ENCODE data around the gene TSNAXIP1.
"Not testable (repeated sequence)": the region's sequence is repeated elsewhere in the genome, so short reads cannot be mapped to it uniquely, and the experiment has no call there.

DNA sequence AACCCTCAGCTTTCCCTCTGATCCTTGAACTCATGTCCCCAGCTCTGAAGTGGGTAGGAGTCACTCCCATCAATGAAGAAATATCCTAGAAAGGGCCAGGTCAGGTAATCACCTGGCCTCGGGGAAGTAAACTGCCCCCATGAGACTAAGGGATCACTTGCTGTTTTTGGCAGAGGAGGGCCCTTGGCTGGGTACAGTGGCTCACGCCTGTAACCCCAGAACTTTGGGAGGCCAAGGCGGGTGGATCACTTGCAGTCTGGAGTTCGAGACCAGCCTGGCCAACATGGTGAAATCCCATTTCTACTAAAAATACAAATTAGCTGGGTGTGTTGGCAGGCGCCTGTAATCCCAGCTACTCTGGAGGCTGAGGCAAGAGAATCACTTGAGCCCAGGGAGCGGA is 57.4 kb downstream of the TSNAXIP1 start:
- TF ChIP-seq EP300 (IDR thresholded peaks at IDR 0.05; ENCODE audit: low read depth), result not testable (repeated sequence)
- TF ChIP-seq, protein P1, sequence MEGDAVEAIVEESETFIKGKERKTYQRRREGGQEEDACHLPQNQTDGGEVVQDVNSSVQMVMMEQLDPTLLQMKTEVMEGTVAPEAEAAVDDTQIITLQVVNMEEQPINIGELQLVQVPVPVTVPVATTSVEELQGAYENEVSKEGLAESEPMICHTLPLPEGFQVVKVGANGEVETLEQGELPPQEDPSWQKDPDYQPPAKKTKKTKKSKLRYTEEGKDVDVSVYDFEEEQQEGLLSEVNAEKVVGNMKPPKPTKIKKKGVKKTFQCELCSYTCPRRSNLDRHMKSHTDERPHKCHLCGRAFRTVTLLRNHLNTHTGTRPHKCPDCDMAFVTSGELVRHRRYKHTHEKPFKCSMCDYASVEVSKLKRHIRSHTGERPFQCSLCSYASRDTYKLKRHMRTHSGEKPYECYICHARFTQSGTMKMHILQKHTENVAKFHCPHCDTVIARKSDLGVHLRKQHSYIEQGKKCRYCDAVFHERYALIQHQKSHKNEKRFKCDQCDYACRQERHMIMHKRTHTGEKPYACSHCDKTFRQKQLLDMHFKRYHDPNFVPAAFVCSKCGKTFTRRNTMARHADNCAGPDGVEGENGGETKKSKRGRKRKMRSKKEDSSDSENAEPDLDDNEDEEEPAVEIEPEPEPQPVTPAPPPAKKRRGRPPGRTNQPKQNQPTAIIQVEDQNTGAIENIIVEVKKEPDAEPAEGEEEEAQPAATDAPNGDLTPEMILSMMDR (IDR thresholded peaks at IDR 0.05), result not testable (repeated sequence)
